H9 (cell line): ENCODE measurements around the gene CLK4. TPM values are rescaled to one million over a fixed set of nuclear protein-coding genes. Genes with fewer than 3 reads are reported as not detected.

Source experiments
- DNase-seq: peaks from one replicate; pipeline ENCODE4 v3.0.0-alpha.2; 2017
- H2AFZ ChIP-seq: one replicate; pipeline ENCODE4 v1.6.1; 2013; ENCODE audit warnings: mild to moderate bottlenecking, low read length, control low read depth, moderate library complexity
- H2AK5ac ChIP-seq: 2 replicates; pipeline ENCODE4 v1.6.1; 2013; ENCODE audit warnings: low read length, control low read depth, mixed read lengths; ENCODE audit not compliant: insufficient read length
- H2BK120ac ChIP-seq: one replicate; pipeline ENCODE4 v1.6.1; 2013; ENCODE audit warnings: low read depth, mild to moderate bottlenecking, low read length, control low read depth, inconsistent platforms; ENCODE audit not compliant: poor library complexity, severe bottlenecking
- H2BK12ac ChIP-seq: 2 replicates; pipeline ENCODE4 v1.6.1; 2013; ENCODE audit warnings: low read length, control low read depth, mixed read lengths, low read depth; ENCODE audit not compliant: insufficient read length
- H2BK15ac ChIP-seq: 2 replicates; pipeline ENCODE4 v1.6.1; 2013; ENCODE audit warnings: low read depth, low read length, control low read depth
- H2BK20ac ChIP-seq: one replicate; pipeline ENCODE4 v1.6.1; 2013; ENCODE audit warnings: low read depth, mild to moderate bottlenecking, low read length, control low read depth, inconsistent platforms; ENCODE audit not compliant: poor library complexity, severe bottlenecking
- H2BK5ac ChIP-seq: 2 replicates; pipeline ENCODE4 v1.6.1; 2013; ENCODE audit warnings: low read length, control low read depth, mixed read lengths; ENCODE audit not compliant: insufficient read length
- H3K14ac ChIP-seq: 2 replicates; pipeline ENCODE4 v1.6.1; 2013; ENCODE audit warnings: low read length, control low read depth; ENCODE audit not compliant: insufficient read depth
- H3K18ac ChIP-seq: 2 replicates; pipeline ENCODE4 v1.6.1; 2013; ENCODE audit warnings: low read depth, mild to moderate bottlenecking, mixed read lengths, low read length, control low read depth; ENCODE audit not compliant: insufficient read length
- H3K23ac ChIP-seq: 2 replicates; pipeline ENCODE4 v1.6.1; 2013; ENCODE audit warnings: low read length, control low read depth, mixed read lengths, low read depth; ENCODE audit not compliant: insufficient read length
- H3K23me2 ChIP-seq: 2 replicates; pipeline ENCODE4 v1.6.1; 2013; ENCODE audit warnings: low read depth, mild to moderate bottlenecking, mixed read lengths, low read length, control low read depth; ENCODE audit not compliant: insufficient read length, poor library complexity, severe bottlenecking
- H3K27ac ChIP-seq: 2 replicates; pipeline ENCODE4 v1.5.1; 2013; ENCODE audit warnings: low read length, control low read depth, mixed read lengths, low read depth; ENCODE audit not compliant: insufficient read length
- H3K27me3 ChIP-seq: 2 replicates; pipeline ENCODE4 v1.6.1; 2013; ENCODE audit warnings: low read length, control low read depth, inconsistent platforms; ENCODE audit not compliant: insufficient read depth
- H3K4ac ChIP-seq: 2 replicates; pipeline ENCODE4 v1.6.1; 2013; ENCODE audit warnings: low read depth, mild to moderate bottlenecking, control low read depth, inconsistent platforms, low read length, moderate library complexity
- H3K4me1 ChIP-seq: 2 replicates; pipeline ENCODE4 v1.6.1; 2013; ENCODE audit warnings: low read length, control low read depth, inconsistent platforms; ENCODE audit not compliant: insufficient read depth
- H3K4me2 ChIP-seq: 2 replicates; pipeline ENCODE4 v1.6.1; 2013; ENCODE audit warnings: low read length, control low read depth, mixed read lengths; ENCODE audit not compliant: insufficient read length, insufficient read depth
- H3K56ac ChIP-seq: 2 replicates; pipeline ENCODE4 v1.6.1; 2013; ENCODE audit warnings: low read depth, mild to moderate bottlenecking, mixed read lengths, low read length, control low read depth; ENCODE audit not compliant: insufficient read length
- H3K79me1 ChIP-seq: 2 replicates; pipeline ENCODE4 v1.6.1; 2013; ENCODE audit warnings: low read depth, mild to moderate bottlenecking, moderate library complexity, low read length, control low read depth, inconsistent platforms; ENCODE audit not compliant: insufficient read depth, poor library complexity, severe bottlenecking
- H3K79me2 ChIP-seq: 2 replicates; pipeline ENCODE4 v1.6.1; 2013; ENCODE audit warnings: low read length, control low read depth, inconsistent platforms; ENCODE audit not compliant: insufficient read depth
- H3K9ac ChIP-seq: 2 replicates; pipeline ENCODE4 v1.6.1; 2013; ENCODE audit warnings: low read length, control low read depth, mixed read lengths; ENCODE audit not compliant: insufficient read length; ENCODE audit errors: extremely low read depth
- H3K9me3 ChIP-seq: one replicate; pipeline ENCODE4 v1.6.1; 2013; ENCODE audit warnings: low read depth, low read length, inconsistent platforms; ENCODE audit not compliant: control insufficient read depth
- H3T11ph ChIP-seq: one replicate; pipeline ENCODE4 v1.6.1; 2013; ENCODE audit warnings: mild to moderate bottlenecking, low read length, control low read depth, inconsistent platforms
- H4K20me1 ChIP-seq: one replicate; pipeline ENCODE4 v1.6.1; 2013; ENCODE audit not compliant: control insufficient read depth, insufficient read length, insufficient read depth
- H4K5ac ChIP-seq: 2 replicates; pipeline ENCODE4 v1.6.1; 2013; ENCODE audit warnings: low read depth, mild to moderate bottlenecking, mixed read lengths, low read length, control low read depth; ENCODE audit not compliant: insufficient read length
- H4K8ac ChIP-seq: replicated peaks from 2 replicates; pipeline ENCODE4 v1.6.1; 2013; ENCODE audit warnings: low read length, control low read depth, mixed read lengths, low read depth; ENCODE audit not compliant: insufficient read length
- H4K91ac ChIP-seq: 2 replicates; pipeline ENCODE4 v1.6.1; 2013; ENCODE audit warnings: low read depth, mild to moderate bottlenecking, moderate library complexity, mixed read lengths, low read length, control low read depth; ENCODE audit not compliant: insufficient read length
- H3K27ac Mint-ChIP-seq, 3 experiments: 2 replicates in 2 of 3; 3 replicates in 1 of 3; pipeline ENCODE4 v1.8.0; 2020 to 2021; ENCODE audit warnings: mixed read lengths in 3 of 3, mild to moderate bottlenecking in 1 of 3, moderate library complexity in 1 of 3
- H3K27me3 Mint-ChIP-seq: 2 replicates; pipeline ENCODE4 v1.8.0; 2021; ENCODE audit warnings: low read depth, mild to moderate bottlenecking, moderate library complexity, mixed read lengths
- H3K36me3 Mint-ChIP-seq, 3 experiments: 2 replicates in 2 of 3; 3 replicates in 1 of 3; pipeline ENCODE4 v1.8.0; 2020 to 2021; ENCODE audit warnings: low read depth in 3 of 3, mixed read lengths in 3 of 3; ENCODE audit not compliant: insufficient read depth in 1 of 3
- H3K4me1 Mint-ChIP-seq, 2 experiments: 2 replicates each; pipeline ENCODE4 v1.8.0; 2020; ENCODE audit warnings: mixed read lengths in 2 of 2
- H3K4me3 Mint-ChIP-seq, 2 experiments: 2 replicates in 1 of 2; 3 replicates in 1 of 2; pipeline ENCODE4 v1.8.0; 2020 to 2021; ENCODE audit warnings: mild to moderate bottlenecking in 2 of 2, mixed read lengths in 2 of 2, moderate library complexity in 1 of 2
- H3K9me3 Mint-ChIP-seq, 2 experiments: 2 replicates in 1 of 2; 3 replicates in 1 of 2; pipeline ENCODE4 v1.8.0; 2020; ENCODE audit warnings: mild to moderate bottlenecking in 2 of 2, mixed read lengths in 2 of 2, moderate library complexity in 1 of 2
- CTCF ChIP-seq: fragments of 200-600 bp; sonication (generic); conservative IDR thresholded peaks from 3 replicates; pipeline ENCODE4 v1.8.0; 2021; ENCODE audit warnings: antibody characterized with exemption, mild to moderate bottlenecking
- WGBS: extraction: QIAGEN DNeasy Blood & Tissue Kit; methylation state at CpG from one replicate; pipeline ENCODE4 v1.1.7; 2013; ENCODE audit warnings: missing lambda C conversion rate, low lambda C conversion rate, mixed read lengths; ENCODE audit not compliant: insufficient read length; ENCODE audit errors: extremely low coverage; 5-methylcytosine and 5-hydroxymethylcytosine counted together
- total RNA-seq: library from RNA; stranded (reverse); gene quantifications from 2 replicates; pipeline ENCODE4 v1.2.1, GENCODE V29; 2021

Gene CLK4
- total RNA-seq, 1 experiment from 2014 or later = 12.5 TPM

GRCh38 chr5:178587763-178588611 is 38.9 kb downstream of the CLK4 start:
- Mint-ChIP-seq H3K4me3 (peak overlapping the region in 1 of 2 experiments; percentile 84; a peak in 3 of 5 replicates), H3K27ac (no peak overlapping the region), H3K9me3 (no peaks in the 10 kb centered on the region), H3K36me3 (peaks cover 0 to 5% (median 0%) of the 10 kb centered on the region in 3 experiments; a peak in 2 of 7 replicates), H3K27me3 (peaks cover 61% of the 10 kb centered on the region), H3K4me1 (peaks cover 27 to 30% of the 10 kb centered on the region in 2 experiments)
- no peak for TF ChIP-seq CTCF
- no CpG with 5 or more reads among the region's 13 CpGs for WGBS
- Histone ChIP-seq H2BK120ac (no peak overlapping the region), H3K9me3 (no peaks in the 10 kb centered on the region), H3K23me2 (peaks cover 13% of the 10 kb centered on the region), H3K27ac (no peak overlapping the region), H4K20me1 (no peaks in the 10 kb centered on the region), H3K79me1 (no peaks in the 10 kb centered on the region), H3K27me3 (peaks cover 6% of the 10 kb centered on the region; the same call in 1 of the 2 replicates), H2BK12ac (no peak overlapping the region), H3K23ac (no peak overlapping the region), H3K18ac (no peak overlapping the region), H3T11ph (no peak overlapping the region), H4K8ac (no peak overlapping the region), H2AFZ (no peak overlapping the region), H3K4ac (no peak overlapping the region), H3K14ac (no peak overlapping the region), H3K4me2 (no peak overlapping the region), H2AK5ac (no peak overlapping the region), H3K79me2 (no peaks in the 10 kb centered on the region), H2BK5ac (no peak overlapping the region), H4K91ac (no peak overlapping the region), H3K9ac (no peak overlapping the region), H2BK20ac (no peak overlapping the region), H4K5ac (no peak overlapping the region), H3K4me1 (peaks cover 2% of the 10 kb centered on the region; the same call in 1 of the 2 replicates), H2BK15ac (no peak overlapping the region), H3K56ac (no peak overlapping the region)
- no peak for DNase-seq
